ENCODE results near the gene DISC1.
"Not testable (repeated sequence)": the region's sequence is repeated elsewhere in the genome, so short reads cannot be mapped to it uniquely, and the experiment has no call there.

DISC1 gene

GRCh38 chr1:231757101-231757404 is 130.5 kb downstream of the DISC1 start:
- no peak for DNase-seq (ENCODE audit: low read depth)
- H3K4me3 ChIP-seq (ENCODE audit: low read depth, low read length): no peak overlapping the region
- TF ChIP-seq CTCF (conservative IDR thresholded peaks at IDR 0.05; ENCODE audit: low read depth, low read length): no peak

DNA sequence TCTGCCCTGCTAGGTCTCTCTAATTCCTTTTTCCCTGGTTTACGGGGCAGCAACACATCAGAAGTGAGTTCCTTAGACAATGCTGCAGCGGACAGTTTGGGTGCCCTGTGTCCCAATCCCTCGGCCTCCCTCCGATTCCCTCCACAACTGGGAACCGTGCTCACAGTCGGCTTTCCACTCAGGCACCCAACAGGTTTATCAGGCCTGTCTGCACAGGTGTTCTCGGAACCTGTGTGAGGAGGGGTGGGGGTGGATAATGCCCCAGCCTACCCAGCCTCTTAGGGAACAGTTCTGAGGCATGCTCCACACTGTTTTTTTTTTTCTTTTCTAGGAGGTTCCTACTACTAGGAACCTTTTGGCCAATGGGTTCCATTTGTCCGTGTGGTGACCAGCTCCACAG is 131.2 kb downstream of the DISC1 start:
- H3K4me3 ChIP-seq (ENCODE audit: low read depth, low read length): no peak overlapping the region
- TF ChIP-seq CTCF (conservative IDR thresholded peaks at IDR 0.05; ENCODE audit: low read depth, low read length): no peak
- no peak for DNase-seq (ENCODE audit: low read depth)

GRCh38 chr1:231761252-231761651 is 134.7 kb downstream of the DISC1 start:
- TF ChIP-seq CTCF (conservative IDR thresholded peaks at IDR 0.05; ENCODE audit: low read depth, low read length): no peak
- H3K4me3 ChIP-seq (ENCODE audit: low read depth, low read length): no peak overlapping the region
- no peak for DNase-seq (ENCODE audit: low read depth)

DNA sequence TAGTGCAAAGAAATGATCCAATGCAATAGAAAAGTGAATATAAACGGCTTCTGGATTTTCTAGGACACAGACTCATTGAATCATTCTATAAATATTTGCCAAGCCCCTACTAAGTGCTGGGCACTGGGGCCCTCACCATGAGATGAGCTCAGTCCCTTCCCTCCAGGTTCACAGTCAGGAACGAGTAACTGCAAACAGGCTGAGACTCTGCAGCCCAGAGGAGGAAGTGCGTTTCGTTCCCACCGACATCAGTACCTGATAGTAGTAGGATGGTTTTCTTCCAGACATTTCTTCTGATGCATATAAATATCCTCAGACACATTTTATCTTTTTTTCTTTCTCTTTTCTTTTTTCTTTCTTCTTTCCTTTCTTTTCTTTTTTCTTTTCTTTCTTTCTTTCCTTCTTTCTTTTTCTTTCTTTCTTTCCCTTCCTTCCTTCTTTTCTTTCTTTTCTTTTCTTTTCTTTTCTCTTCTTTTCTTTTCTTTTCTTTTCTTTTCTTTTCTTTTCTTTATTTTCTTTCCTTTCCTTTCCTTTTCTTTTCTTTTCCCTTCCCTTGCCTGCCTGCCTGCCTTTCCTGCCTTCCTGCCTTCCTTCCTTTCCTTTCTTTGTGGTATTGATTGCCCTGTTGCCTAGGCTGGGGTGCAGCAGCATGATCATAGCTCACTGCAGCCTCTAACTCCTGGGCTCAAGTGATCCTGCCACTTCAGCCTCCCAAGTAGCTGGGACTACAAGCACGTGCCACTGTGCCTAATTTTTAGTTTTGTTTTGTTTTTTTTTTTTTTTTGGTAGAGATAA is 135.4 kb downstream of the DISC1 start:
- no peak for DNase-seq (ENCODE audit: low read depth)
- no peak overlapping the region for H3K4me3 ChIP-seq (ENCODE audit: low read depth, low read length)
- no peak for TF ChIP-seq CTCF (conservative IDR thresholded peaks at IDR 0.05; ENCODE audit: low read depth, low read length)

GRCh38 chr1:231763456-231763855 is 136.9 kb downstream of the DISC1 start:
- TF ChIP-seq CTCF (conservative IDR thresholded peaks at IDR 0.05; ENCODE audit: low read depth, low read length): no peak
- no peak overlapping the region for H3K4me3 ChIP-seq (ENCODE audit: low read depth, low read length)
- no peak for DNase-seq (ENCODE audit: low read depth)

DNA sequence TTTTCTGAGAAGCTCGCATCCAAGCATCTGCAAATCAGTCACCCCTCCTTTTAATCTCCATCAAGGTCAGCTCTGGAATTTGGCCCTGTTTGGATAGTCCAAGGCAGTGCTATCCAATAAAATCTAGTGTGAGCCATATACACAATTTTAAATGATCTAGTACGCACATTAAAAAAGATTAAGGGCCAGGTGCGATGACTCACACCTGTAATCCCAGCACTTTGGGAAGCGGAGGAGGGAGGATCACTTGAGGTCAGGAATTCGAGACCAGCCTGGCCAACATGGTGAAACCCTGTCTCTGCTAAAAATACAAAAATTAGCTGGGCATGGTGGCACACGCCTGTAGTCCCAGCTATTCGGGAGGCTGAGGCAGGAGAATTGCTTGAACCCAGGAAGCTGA is 139.2 kb downstream of the DISC1 start:
- not testable (repeated sequence) for H3K4me3 ChIP-seq (ENCODE audit: low read depth, low read length)

GRCh38 chr1:231767471-231767870 is 140.9 kb downstream of the DISC1 start:
- no peak for TF ChIP-seq CTCF (conservative IDR thresholded peaks at IDR 0.05; ENCODE audit: low read depth, low read length)
- DNase-seq (ENCODE audit: low read depth): no peak
- no peak overlapping the region for H3K4me3 ChIP-seq (ENCODE audit: low read depth, low read length)

More for the DNA sequence above, 139.2 kb downstream of the DISC1 start:
- not testable (repeated sequence) for DNase-seq (ENCODE audit: low read depth)
